Tibial artery (tissue), 4 donors: Measurements from ENCODE around the gene FASLG.

Source experiments
- DNase-seq, 2 donors: peaks; one replicate each; pipeline ENCODE4 v3.0.0-alpha.2; 2019
- H3K27ac ChIP-seq, 2 donors: fragments of 200-600 bp; sonication (generic) in 1 of 2; 1 replicate in 1 of 2; 2 replicates in 1 of 2; pipeline ENCODE4 v1.5.1; 2018 to 2019; ENCODE audit warnings: mild to moderate bottlenecking in 1 of 2
- H3K27me3 ChIP-seq, 2 donors: fragments of 200-600 bp; sonication (generic) in 1 of 2; one replicate each; pipeline versions ENCODE4 v1.5.1 to v1.6.0; 2016 to 2019
- H3K36me3 ChIP-seq, 3 donors: fragments of 200-600 bp; sonication (generic) in 2 of 3; one replicate each; pipeline ENCODE4 v1.5.1; 2016 to 2019; ENCODE audit warnings: mild to moderate bottlenecking in 2 of 3
- H3K4me1 ChIP-seq, 4 donors: fragments of 200-600 bp; sonication (generic) in 2 of 4; 1 replicate in 3 of 4; 2 replicates in 1 of 4; pipeline ENCODE4 v1.5.1; 2016 to 2019
- H3K4me3 ChIP-seq, 2 donors: fragments of 200-600 bp; sonication (generic) in 1 of 2; 1 replicate in 1 of 2; 2 replicates in 1 of 2; pipeline ENCODE4 v1.5.1; 2018 to 2019; ENCODE audit warnings: mild to moderate bottlenecking in 2 of 2
- H3K9me3 ChIP-seq, 3 donors: fragments of 200-600 bp; sonication (generic) in 1 of 3; one replicate each; pipeline ENCODE4 v1.5.1; 2016 to 2019
- intact Hi-C: fragments of 100-400 bp; cut with DNase I; formaldehyde crosslinking; loops from one replicate; pipeline ENCODE4 v1.15.0; 2023; ENCODE audit warnings: low total_unique reads
- TF ChIP-seq, protein P1 (sequence below), 2 experiments: fragments of 200-600 bp in 1 of 2; fragments of 450-650 bp in 1 of 2; IDR thresholded peaks; one replicate each; pipeline ENCODE4 v1.5.1; 2017 to 2019; ENCODE audit warnings: antibody characterized with exemption in 2 of 2, mild to moderate bottlenecking in 1 of 2, moderate library complexity in 1 of 2

Gene FASLG

DNA sequence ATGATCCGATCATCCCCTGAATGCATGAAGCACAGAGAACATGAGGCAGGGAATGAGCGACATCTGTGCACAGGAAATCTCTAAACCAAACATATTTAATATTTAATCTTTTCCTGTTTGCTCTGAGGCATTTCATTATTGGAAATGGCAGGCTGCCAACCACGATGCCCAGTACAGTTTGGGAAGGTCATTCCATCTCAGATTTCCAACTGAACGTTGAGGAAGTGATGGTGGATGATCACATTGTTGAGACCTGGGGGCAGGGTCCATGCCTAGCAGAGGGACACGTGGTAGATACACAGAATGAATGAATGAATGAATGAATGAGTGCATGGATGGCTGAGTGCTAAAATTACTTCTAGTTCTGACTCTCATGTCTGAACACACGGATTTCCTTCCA, 15.9 kb upstream of the FASLG start:
- Histone ChIP-seq H3K4me1 (no peaks in the 10 kb centered on the region), H3K9me3 (no peaks in the 10 kb centered on the region), H3K27ac (no peak overlapping the region), H3K27me3 (peaks cover 0 to 3% of the 10 kb centered on the region in 2 donors), H3K36me3 (no peaks in the 10 kb centered on the region), H3K4me3 (no peak overlapping the region)
- TF ChIP-seq, protein P1, sequence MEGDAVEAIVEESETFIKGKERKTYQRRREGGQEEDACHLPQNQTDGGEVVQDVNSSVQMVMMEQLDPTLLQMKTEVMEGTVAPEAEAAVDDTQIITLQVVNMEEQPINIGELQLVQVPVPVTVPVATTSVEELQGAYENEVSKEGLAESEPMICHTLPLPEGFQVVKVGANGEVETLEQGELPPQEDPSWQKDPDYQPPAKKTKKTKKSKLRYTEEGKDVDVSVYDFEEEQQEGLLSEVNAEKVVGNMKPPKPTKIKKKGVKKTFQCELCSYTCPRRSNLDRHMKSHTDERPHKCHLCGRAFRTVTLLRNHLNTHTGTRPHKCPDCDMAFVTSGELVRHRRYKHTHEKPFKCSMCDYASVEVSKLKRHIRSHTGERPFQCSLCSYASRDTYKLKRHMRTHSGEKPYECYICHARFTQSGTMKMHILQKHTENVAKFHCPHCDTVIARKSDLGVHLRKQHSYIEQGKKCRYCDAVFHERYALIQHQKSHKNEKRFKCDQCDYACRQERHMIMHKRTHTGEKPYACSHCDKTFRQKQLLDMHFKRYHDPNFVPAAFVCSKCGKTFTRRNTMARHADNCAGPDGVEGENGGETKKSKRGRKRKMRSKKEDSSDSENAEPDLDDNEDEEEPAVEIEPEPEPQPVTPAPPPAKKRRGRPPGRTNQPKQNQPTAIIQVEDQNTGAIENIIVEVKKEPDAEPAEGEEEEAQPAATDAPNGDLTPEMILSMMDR (IDR thresholded peaks at IDR 0.05), result no peak
- intact Hi-C loops, result no loop called here
- DNase-seq, result no peak

DNA sequence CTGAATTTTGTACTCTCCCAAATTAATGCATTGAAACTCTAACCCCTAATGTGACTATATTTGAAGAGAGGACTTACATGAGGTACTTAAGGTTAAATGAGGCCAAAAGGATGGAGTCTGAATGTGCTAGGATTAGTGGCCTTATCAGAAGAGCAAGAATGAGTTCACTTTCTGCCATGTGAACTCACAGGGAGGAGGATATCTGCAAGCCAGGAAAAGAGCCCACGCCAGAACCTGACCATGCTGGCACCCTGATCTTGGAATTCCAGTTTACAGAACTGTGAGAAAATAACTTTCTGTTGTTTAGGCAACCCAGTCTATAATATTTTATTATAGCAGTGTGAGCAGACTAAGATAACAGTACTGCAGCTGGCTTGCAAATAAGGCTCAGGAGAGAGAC, 12.2 kb upstream of the FASLG start:
- intact Hi-C loops, result no loop called here
- no peak overlapping the region for H3K4me3 ChIP-seq
- DNase-seq, result no peak
- TF ChIP-seq, protein P1 (IDR thresholded peaks at IDR 0.05), result no peak
- no peaks in the 10 kb centered on the region for H3K4me1 ChIP-seq
- no peaks in the 10 kb centered on the region for H3K36me3 ChIP-seq
- peaks cover 0 to 3% of the 10 kb centered on the region in 2 donors for H3K27me3 ChIP-seq
- H3K27ac ChIP-seq, result no peak overlapping the region
- H3K9me3 ChIP-seq, result no peaks in the 10 kb centered on the region

GRCh38 chr1:172647110-172647564, 11.8 kb upstream of the FASLG start:
- Histone ChIP-seq H3K9me3 (no peaks in the 10 kb centered on the region), H3K4me3 (no peak overlapping the region), H3K4me1 (no peaks in the 10 kb centered on the region), H3K36me3 (no peaks in the 10 kb centered on the region), H3K27ac (no peak overlapping the region), H3K27me3 (peaks cover 0 to 3% of the 10 kb centered on the region in 2 donors)
- TF ChIP-seq, protein P1 (IDR thresholded peaks at IDR 0.05), result no peak
- intact Hi-C loops, result no loop called here
- no peak for DNase-seq

GRCh38 chr1:172647987-172648386, 10.9 kb upstream of the FASLG start:
- no peaks in the 10 kb centered on the region for H3K4me1 ChIP-seq
- DNase-seq, result no peak
- no peak overlapping the region for H3K27ac ChIP-seq
- intact Hi-C loops, result no loop called here
- H3K4me3 ChIP-seq, result no peak overlapping the region
- H3K27me3 ChIP-seq, result peaks cover 0 to 3% of the 10 kb centered on the region in 2 donors
- no peaks in the 10 kb centered on the region for H3K36me3 ChIP-seq
- no peaks in the 10 kb centered on the region for H3K9me3 ChIP-seq
- TF ChIP-seq, protein P1 (IDR thresholded peaks at IDR 0.05), result no peak

DNA sequence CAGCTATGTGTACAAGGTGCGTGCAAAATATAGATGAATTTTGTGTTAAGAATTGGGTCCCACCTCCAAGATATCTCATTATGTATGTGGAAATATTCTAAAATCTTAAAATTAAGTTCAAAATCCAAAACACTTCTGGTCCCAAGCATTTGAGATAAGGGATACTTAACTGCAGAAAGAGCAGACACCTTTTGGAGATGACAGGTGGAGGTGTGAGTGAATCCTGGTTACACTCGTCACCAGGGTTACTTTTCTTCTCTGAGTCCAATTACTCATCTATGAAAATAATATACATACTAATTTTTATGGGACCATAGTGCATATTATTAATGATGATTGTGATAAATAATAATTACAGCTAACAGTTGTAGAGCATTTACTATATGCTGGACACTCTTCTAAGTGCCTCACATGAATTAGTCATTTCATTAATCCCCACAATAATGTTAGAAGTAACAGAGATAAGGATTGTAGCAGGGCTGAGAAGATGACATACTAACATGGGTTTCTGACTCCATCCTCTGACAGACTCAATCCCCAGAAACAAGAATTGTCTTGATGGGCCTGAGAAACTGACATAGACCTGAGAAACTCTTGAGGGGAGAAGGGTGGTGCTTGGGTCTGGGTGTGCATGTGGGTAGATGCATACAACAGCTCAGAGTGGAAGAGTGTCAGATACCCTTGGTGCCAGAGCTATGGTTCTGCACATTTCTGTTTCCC, 8.3 kb upstream of the FASLG start:
- H3K4me1 ChIP-seq, result no peaks in the 10 kb centered on the region
- TF ChIP-seq, protein P1 (IDR thresholded peaks at IDR 0.05), result no peak
- H3K27ac ChIP-seq, result no peak overlapping the region
- H3K9me3 ChIP-seq, result no peaks in the 10 kb centered on the region
- no peak overlapping the region for H3K4me3 ChIP-seq
- no peaks in the 10 kb centered on the region for H3K36me3 ChIP-seq
- H3K27me3 ChIP-seq, result no peaks in the 10 kb centered on the region
- intact Hi-C loops, result no loop called here
- DNase-seq, result no peak
